Trophoblast cell (in vitro differentiated cells and primary cell): ENCODE results near the gene GAREM1.
A peak's percentile ranks its signal among the peaks of the same experiment; 100 is the strongest.
"Not testable (repeated sequence)": the region's sequence is repeated elsewhere in the genome, so short reads cannot be mapped to it uniquely, and the experiment has no call there.

Experiments
- DNase-seq, 2 donors: peaks; one replicate each; pipeline ENCODE4 v3.0.0-alpha.2; 2016
- H2AFZ ChIP-seq: 2 replicates; pipeline ENCODE4 v1.6.1; 2013; ENCODE audit warnings: low read length, moderate library complexity, mild to moderate bottlenecking; ENCODE audit not compliant: insufficient read depth, poor library complexity
- H2AK5ac ChIP-seq: 2 replicates; pipeline ENCODE4 v1.6.1; 2013; ENCODE audit warnings: mild to moderate bottlenecking, low read length
- H2BK120ac ChIP-seq: 2 replicates; pipeline ENCODE4 v1.6.1; 2013; ENCODE audit warnings: low read length, mild to moderate bottlenecking, moderate library complexity; ENCODE audit not compliant: insufficient read depth, poor library complexity
- H2BK12ac ChIP-seq: 2 replicates; pipeline ENCODE4 v1.6.1; 2013; ENCODE audit warnings: mild to moderate bottlenecking, low read length, moderate library complexity
- H2BK5ac ChIP-seq: 2 replicates; pipeline ENCODE4 v1.6.1; 2013; ENCODE audit warnings: low read length, low read depth, moderate library complexity, mild to moderate bottlenecking; ENCODE audit not compliant: poor library complexity
- H3K14ac ChIP-seq: 2 replicates; pipeline ENCODE4 v1.6.1; 2013; ENCODE audit warnings: mild to moderate bottlenecking, low read length
- H3K18ac ChIP-seq: 2 replicates; pipeline ENCODE4 v1.6.1; 2013; ENCODE audit warnings: mild to moderate bottlenecking, low read length
- H3K23ac ChIP-seq: 2 replicates; pipeline ENCODE4 v1.6.1; 2013; ENCODE audit warnings: low read length
- H3K27ac ChIP-seq: 2 replicates; pipeline ENCODE4 v1.5.1; 2013; ENCODE audit warnings: low read depth, mild to moderate bottlenecking, inconsistent platforms, low read length, moderate library complexity
- H3K27me3 ChIP-seq: 2 replicates; pipeline ENCODE4 v1.6.1; 2013; ENCODE audit warnings: inconsistent platforms, mild to moderate bottlenecking, low read length, moderate library complexity; ENCODE audit not compliant: insufficient read depth
- H3K36me3 ChIP-seq, 2 experiments: 1 replicate in 1 of 2; 2 replicates in 1 of 2; pipeline ENCODE4 v1.6.1; 2013; ENCODE audit warnings: low read length in 2 of 2, mild to moderate bottlenecking in 2 of 2, moderate library complexity in 1 of 2; ENCODE audit not compliant: insufficient read depth in 2 of 2, control insufficient read depth in 1 of 2
- H3K4ac ChIP-seq: 2 replicates; pipeline ENCODE4 v1.6.1; 2013; ENCODE audit warnings: low read depth, mild to moderate bottlenecking, low read length, moderate library complexity
- H3K4me1 ChIP-seq, 2 experiments: 1 replicate in 1 of 2; 2 replicates in 1 of 2; pipeline ENCODE4 v1.6.1; 2013; ENCODE audit warnings: low read length in 2 of 2, mild to moderate bottlenecking in 2 of 2, moderate library complexity in 1 of 2; ENCODE audit not compliant: insufficient read depth in 2 of 2, control insufficient read depth in 1 of 2
- H3K4me2 ChIP-seq: 2 replicates; pipeline ENCODE4 v1.6.1; 2013; ENCODE audit warnings: inconsistent platforms, mild to moderate bottlenecking, low read length, moderate library complexity
- H3K4me3 ChIP-seq: 2 replicates; pipeline ENCODE4 v1.5.1; 2013; ENCODE audit warnings: mild to moderate bottlenecking, low read depth, low read length, inconsistent platforms
- H3K79me1 ChIP-seq: one replicate; pipeline ENCODE4 v1.6.1; 2013; ENCODE audit warnings: low read length
- H3K79me2 ChIP-seq: 2 replicates; pipeline ENCODE4 v1.6.1; 2013; ENCODE audit warnings: low read length, mild to moderate bottlenecking; ENCODE audit not compliant: control insufficient read depth, insufficient read depth, poor library complexity
- H3K9ac ChIP-seq: 2 replicates; pipeline ENCODE4 v1.6.1; 2013; ENCODE audit warnings: mild to moderate bottlenecking, low read length
- H3K9me3 ChIP-seq: 2 replicates; pipeline ENCODE4 v1.6.1; 2013; ENCODE audit warnings: low read depth, mild to moderate bottlenecking, control low read depth, inconsistent platforms, low read length; ENCODE audit not compliant: insufficient read depth
- H4K12ac ChIP-seq: 2 replicates; pipeline ENCODE4 v1.6.1; 2013; ENCODE audit warnings: low read depth, mild to moderate bottlenecking, low read length, moderate library complexity
- H4K8ac ChIP-seq: 2 replicates; pipeline ENCODE4 v1.6.1; 2013; ENCODE audit warnings: low read depth, mild to moderate bottlenecking, low read length, moderate library complexity
- H4K91ac ChIP-seq: one replicate; pipeline ENCODE4 v1.6.1; 2013; ENCODE audit warnings: low read depth, mild to moderate bottlenecking, low read length, moderate library complexity
- WGBS: extraction: QIAGEN DNeasy Blood & Tissue Kit; methylation state at CpG from one replicate; pipeline ENCODE4 v1.1.7; 2013; ENCODE audit warnings: missing lambda C conversion rate; ENCODE audit not compliant: insufficient read length, insufficient coverage; ENCODE audit errors: extremely low coverage; 5-methylcytosine and 5-hydroxymethylcytosine counted together

The GAREM1 gene

GRCh38 chr18:32475069-32475468 lies 4.4 kb upstream of the GAREM1 start:
- H3K79me2 ChIP-seq, H2BK5ac ChIP-seq, H3K4me3 ChIP-seq, H3K9me3 ChIP-seq, H3K4me2 ChIP-seq, H2BK120ac ChIP-seq, DNase-seq, H3K4ac ChIP-seq, H3K9ac ChIP-seq, H2AFZ ChIP-seq, H3K27ac ChIP-seq, H4K91ac ChIP-seq, H4K8ac ChIP-seq, H3K79me1 ChIP-seq, H3K4me1 ChIP-seq, H3K18ac ChIP-seq, H3K14ac ChIP-seq, H3K27me3 ChIP-seq, H4K12ac ChIP-seq, H3K36me3 ChIP-seq, H3K23ac ChIP-seq, H2AK5ac ChIP-seq, H2BK12ac ChIP-seq: not testable (repeated sequence)
- WGBS: no CpG with 5 or more reads among the region's 12 CpGs

- peaks cover 5% of the 10 kb centered on the region for H3K79me2 ChIP-seq
- H2BK12ac ChIP-seq: no peak overlapping the region
- H3K4me1 ChIP-seq: peaks cover 0 to 4% of the 10 kb centered on the region in 2 experiments
- no peak for DNase-seq
- no peaks in the 10 kb centered on the region for H3K36me3 ChIP-seq
- H2AFZ ChIP-seq: no peak overlapping the region
- no peak overlapping the region for H3K9ac ChIP-seq
- H3K23ac ChIP-seq: no peak overlapping the region
- no peaks in the 10 kb centered on the region for H3K27me3 ChIP-seq
- no peaks in the 10 kb centered on the region for H3K9me3 ChIP-seq
- no peak overlapping the region for H3K18ac ChIP-seq
- no peak overlapping the region for H4K12ac ChIP-seq
- no peak overlapping the region for H3K14ac ChIP-seq
- H3K27ac ChIP-seq: no peak overlapping the region
- H2BK120ac ChIP-seq: no peak overlapping the region
- H3K4me2 ChIP-seq: no peak overlapping the region
- H3K4ac ChIP-seq: no peak overlapping the region
- H2BK5ac ChIP-seq: no peak overlapping the region
- no peak overlapping the region for H4K8ac ChIP-seq
- no peak overlapping the region for H3K4me3 ChIP-seq
- H2AK5ac ChIP-seq: no peak overlapping the region
- H3K79me1 ChIP-seq: peaks cover 8% of the 10 kb centered on the region
- H4K91ac ChIP-seq: no peak overlapping the region
These were observed 2.6 kb upstream of the GAREM1 start for GRCh38 chr18:32473325-32473724.

- Histone ChIP-seq H3K23ac (no peak overlapping the region), H2AFZ (no peak overlapping the region), H4K91ac (no peak overlapping the region), H4K12ac (no peak overlapping the region), H3K4me3 (no peak overlapping the region), H3K18ac (no peak overlapping the region), H3K27me3 (no peaks in the 10 kb centered on the region), H4K8ac (no peak overlapping the region), H3K9me3 (no peaks in the 10 kb centered on the region), H2AK5ac (no peak overlapping the region), H3K79me2 (peaks cover 5% of the 10 kb centered on the region), H3K4me2 (no peak overlapping the region), H3K4me1 (peaks cover 0 to 4% of the 10 kb centered on the region in 2 experiments), H2BK120ac (no peak overlapping the region), H3K9ac (no peak overlapping the region), H2BK5ac (no peak overlapping the region), H3K36me3 (no peaks in the 10 kb centered on the region), H3K79me1 (peaks cover 8% of the 10 kb centered on the region), H3K14ac (no peak overlapping the region), H3K27ac (no peak overlapping the region), H3K4ac (no peak overlapping the region), H2BK12ac (no peak overlapping the region)
- no CpG with 5 or more reads among the region's 1 CpG for WGBS
- DNase-seq: no peak
These were observed 2.2 kb upstream of the GAREM1 start for GRCh38 chr18:32472841-32473240.

- Histone ChIP-seq H3K4me2 (peak overlapping the region; percentile 99), H4K8ac (peak overlapping the region; percentile 71), H4K91ac (peak overlapping the region; percentile 77), H3K14ac (peak overlapping the region; percentile 77), H3K23ac (no peak overlapping the region), H3K18ac (peak overlapping the region; percentile 92), H3K4me3 (peak overlapping the region; percentile 94), H3K9me3 (no peaks in the 10 kb centered on the region), H2BK12ac (no peak overlapping the region), H2BK120ac (peak overlapping the region; percentile 41), H2BK5ac (peak overlapping the region; percentile 64), H3K27me3 (no peaks in the 10 kb centered on the region), H3K27ac (peak overlapping the region; percentile 87), H3K4me1 (peaks cover 0 to 4% of the 10 kb centered on the region in 2 experiments), H3K79me2 (peaks cover 5% of the 10 kb centered on the region), H2AFZ (peak overlapping the region; percentile 87), H3K36me3 (no peaks in the 10 kb centered on the region), H4K12ac (peak overlapping the region; percentile 66), H2AK5ac (no peak overlapping the region), H3K4ac (no peak overlapping the region), H3K79me1 (peaks cover 8% of the 10 kb centered on the region), H3K9ac (peak overlapping the region; percentile 57)
- no CpG with 5 or more reads among the region's 47 CpGs for WGBS
- peak in 1 of 2 donors; percentile 43 for DNase-seq
These were observed 295 bp downstream of the GAREM1 start for GRCh38 chr18:32470460-32470713.
